Measurements from ENCODE around the gene APBB1. TPM values are rescaled to one million over a fixed set of nuclear protein-coding genes. Genes with fewer than 3 reads are reported as not detected.

Gene APBB1
- polyA plus RNA-seq, 2 of the 4 experiments (the other 2 are of a cell fraction) = 13.6 to 16.4 TPM

GRCh38 chr11:6413791-6414201 lies 5.1 kb downstream of the APBB1 start:
- DNase-seq (ENCODE audit: low read depth in 1 of 2, low spot score in 1 of 2) (no peak), ATAC-seq (no peak), FAIRE-seq (no peak)
- WGBS (ENCODE audit: missing lambda C conversion rate) = 89% methylated on average over 12 of the region's 12 CpGs
- TF ChIP-seq BHLHE40 (IDR thresholded peaks at IDR 0.05; ENCODE audit: low read depth, low read length) (no peak), FOSL2 (IDR thresholded peaks at IDR 0.05) (no peak), FOSL2 (CRISPR knock-in tag; IDR thresholded peaks at IDR 0.05) (no peak), KDM5A (IDR thresholded peaks at IDR 0.05) (no peak), ZSCAN20 (CRISPR knock-in tag; IDR thresholded peaks at IDR 0.05) (no peak), MAFK (IDR thresholded peaks at IDR 0.05; ENCODE audit: partially characterized antibody) (no peak), EHF (CRISPR knock-in tag; IDR thresholded peaks at IDR 0.05) (no peak), PHF8 (IDR thresholded peaks at IDR 0.05; ENCODE audit: borderline replicate concordance, low read depth) (no peak), KDM1A (IDR thresholded peaks at IDR 0.05; ENCODE audit: low read depth) (no peak), HDAC2 (IDR thresholded peaks at IDR 0.05) (no peak), CHD2 (IDR thresholded peaks at IDR 0.05; ENCODE audit: low read length, partially characterized antibody) (no peak)
- TF ChIP-seq, protein P1, sequence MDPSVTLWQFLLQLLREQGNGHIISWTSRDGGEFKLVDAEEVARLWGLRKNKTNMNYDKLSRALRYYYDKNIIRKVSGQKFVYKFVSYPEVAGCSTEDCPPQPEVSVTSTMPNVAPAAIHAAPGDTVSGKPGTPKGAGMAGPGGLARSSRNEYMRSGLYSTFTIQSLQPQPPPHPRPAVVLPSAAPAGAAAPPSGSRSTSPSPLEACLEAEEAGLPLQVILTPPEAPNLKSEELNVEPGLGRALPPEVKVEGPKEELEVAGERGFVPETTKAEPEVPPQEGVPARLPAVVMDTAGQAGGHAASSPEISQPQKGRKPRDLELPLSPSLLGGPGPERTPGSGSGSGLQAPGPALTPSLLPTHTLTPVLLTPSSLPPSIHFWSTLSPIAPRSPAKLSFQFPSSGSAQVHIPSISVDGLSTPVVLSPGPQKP (IDR thresholded peaks at IDR 0.05; ENCODE audit: low read depth, low read length) = no peak
- Histone ChIP-seq H3K4me2 (no peak overlapping the region), H3K27ac (no peak overlapping the region), H3K4me3 (no peak overlapping the region), H3K4me1 (no peaks in the 10 kb centered on the region), H3K9me3 (no peaks in the 10 kb centered on the region)
- POLR2A ChIA-PET = no interaction called here
- CTCF ChIA-PET = interaction anchor here (0.5 to 1.2 kb wide), 3 partner anchors 35 to 275 kb away, joined by 3 to 5 read pairs (median 4); no protein-coding TSS in a partner anchor

- DNase-seq (ENCODE audit: low read depth in 1 of 2, low spot score in 1 of 2) (no peak), FAIRE-seq (no peak), ATAC-seq (no peak)
- 90% methylated on average over 10 of the region's 10 CpGs for WGBS (ENCODE audit: missing lambda C conversion rate)
- TF ChIP-seq PHF8 (IDR thresholded peaks at IDR 0.05; ENCODE audit: borderline replicate concordance, low read depth) (no peak), BHLHE40 (IDR thresholded peaks at IDR 0.05; ENCODE audit: low read depth, low read length) (no peak), MAZ (IDR thresholded peaks at IDR 0.05; ENCODE audit: borderline replicate concordance, low read depth, low read length) (no peak), CTCF (IDR thresholded peaks at IDR 0.05) (no peak), HEYL (CRISPR knock-in tag; IDR thresholded peaks at IDR 0.05) (no peak), KDM5A (IDR thresholded peaks at IDR 0.05) (no peak), SREBF2 (IDR thresholded peaks at IDR 0.05) (no peak), GATA3 (IDR thresholded peaks at IDR 0.05; ENCODE audit: borderline replicate concordance) (no peak)
- Histone ChIP-seq H3K4me2 (no peak overlapping the region), H3K4me3 (no peak overlapping the region), H3K9me3 (no peaks in the 10 kb centered on the region), H3K4me1 (no peaks in the 10 kb centered on the region), H3K27ac (no peak overlapping the region)
- CTCF ChIA-PET = interaction anchor here (1.9 to 2.6 kb wide), 4 partner anchors 7 to 33 kb away, joined by 4 to 12 read pairs (median 10); partner anchors contain the start of gene APBB1
- POLR2A ChIA-PET = interaction anchor here (1.1 kb wide), 1 partner anchor 8 kb away, joined by 7 read pairs; the partner anchor contains the start of gene APBB1
Observed at GRCh38 chr11:6411594-6412031, 7.3 kb downstream of the APBB1 start.

DNA sequence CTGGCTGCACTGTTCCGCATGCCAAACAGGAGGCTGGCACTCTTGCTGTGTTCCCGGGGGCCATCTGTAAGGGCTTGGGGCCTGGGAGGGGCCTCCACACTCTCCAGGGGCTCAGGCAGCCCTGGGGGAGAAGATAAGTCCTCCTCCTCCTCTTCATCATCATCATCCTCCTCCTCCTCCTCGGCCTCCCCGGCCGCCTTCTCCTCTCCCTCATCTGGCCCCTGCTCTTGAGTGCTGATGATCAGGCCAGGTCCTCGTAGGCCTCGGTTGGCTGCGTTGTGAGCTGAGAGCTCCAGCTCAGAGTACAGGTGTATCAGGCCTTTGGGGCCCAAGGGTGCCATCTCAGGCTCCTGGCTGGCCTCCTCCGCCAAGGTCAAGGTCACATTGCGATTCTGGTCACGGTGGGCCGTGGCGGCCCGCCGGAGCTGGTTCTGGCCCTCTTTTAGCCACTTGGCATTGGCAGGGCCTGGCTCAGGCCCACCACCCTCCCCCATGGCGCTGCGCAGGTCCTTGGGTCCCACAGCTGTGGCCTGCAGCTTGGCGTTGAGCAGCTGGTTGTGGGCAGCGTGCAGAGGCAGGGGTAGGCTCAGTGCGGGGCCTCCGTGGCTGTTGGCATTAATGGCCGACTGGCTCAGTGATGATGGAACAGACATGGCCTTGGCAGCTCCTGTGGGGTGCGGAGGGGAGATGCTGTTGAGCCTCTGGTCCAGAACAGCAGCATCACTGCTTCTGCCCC lies 8.0 kb downstream of the APBB1 start:
- ATAC-seq (no peak), FAIRE-seq (no peak), DNase-seq (ENCODE audit: low read depth in 1 of 2, low spot score in 1 of 2) (no peak)
- Histone ChIP-seq H3K9me3 (no peaks in the 10 kb centered on the region), H3K27ac (no peak overlapping the region), H3K4me2 (no peak overlapping the region), H3K4me1 (no peaks in the 10 kb centered on the region), H3K4me3 (no peak overlapping the region)
- ChIA-PET POLR2A (interaction anchor here (1.1 kb wide), 1 partner anchor 8 kb away, joined by 7 read pairs; the partner anchor contains the start of gene APBB1), CTCF (interaction anchor here (1.9 to 2.6 kb wide), 4 partner anchors 8 to 33 kb away, joined by 4 to 12 read pairs (median 10); partner anchors contain the start of gene APBB1)
- no peak for TF ChIP-seq USF2 (IDR thresholded peaks at IDR 0.05)
- no peak for TF ChIP-seq CBX2 (IDR thresholded peaks at IDR 0.05; ENCODE audit: borderline replicate concordance, low read depth)
- TF ChIP-seq PHF8 (IDR thresholded peaks at IDR 0.05; ENCODE audit: borderline replicate concordance, low read depth) = no peak
- TF ChIP-seq SREBF2 (IDR thresholded peaks at IDR 0.05) = no peak
- TF ChIP-seq RFX5 (IDR thresholded peaks at IDR 0.05) = no peak
- TF ChIP-seq KDM1A (IDR thresholded peaks at IDR 0.05; ENCODE audit: low read depth) = no peak
- TF ChIP-seq EHMT2 (IDR thresholded peaks at IDR 0.05; ENCODE audit: low read depth) = no peak
- no peak for TF ChIP-seq CBX8 (IDR thresholded peaks at IDR 0.05)
- WGBS (ENCODE audit: missing lambda C conversion rate) = 95% methylated on average over 22 of the region's 23 CpGs

All from A549 (cell line).